Stomach (tissue), 4 donors: ENCODE data around the gene EIF3J.

Experiments
- POLR2A ChIP-seq, 4 donors: fragments of 450-650 bp; IDR thresholded peaks; one replicate each; pipeline ENCODE4 v1.6.1; 2016; ENCODE audit warnings: antibody characterized with exemption in 4 of 4, control low read depth in 2 of 4, mild to moderate bottlenecking in 1 of 4, moderate library complexity in 1 of 4
- POLR2AphosphoS5 ChIP-seq, 3 donors: sonication (generic); formaldehyde crosslinking; IDR thresholded peaks; one replicate each; pipeline ENCODE4 v1.6.1; 2016; ENCODE audit warnings: antibody characterized with exemption in 3 of 3
- TF ChIP-seq, protein P1 (sequence below), 7 experiments: fragments of 450-650 bp in 4 of 7; fragments of 200-600 bp in 3 of 7; sonication (generic) in 3 of 7; IDR thresholded peaks; one replicate each; pipeline ENCODE4 v1.5.1; 2016 to 2019; ENCODE audit warnings: antibody characterized with exemption in 7 of 7, control low read depth in 2 of 7, mild to moderate bottlenecking in 1 of 7

DNA sequence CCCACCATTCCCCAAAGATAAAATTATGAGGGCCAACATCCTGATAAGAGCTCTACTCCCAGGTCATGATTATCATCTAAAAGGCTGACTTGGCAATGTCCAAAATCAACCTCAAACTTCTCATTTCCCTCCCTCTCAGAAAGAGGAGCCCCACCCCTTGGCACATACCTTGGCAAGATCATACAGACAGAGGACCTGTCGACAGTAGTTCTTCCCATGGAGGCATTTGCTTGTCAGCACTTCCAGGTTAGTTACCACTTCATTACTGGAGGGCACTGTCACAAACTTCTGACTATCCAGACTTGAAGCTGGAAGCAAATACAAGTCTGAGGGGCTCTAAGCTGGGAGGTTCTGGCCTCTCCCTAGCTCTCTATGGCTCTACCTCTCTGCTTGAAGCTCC is 37.8 kb downstream of the EIF3J start:
- TF ChIP-seq POLR2A (IDR thresholded peaks at IDR 0.05) (no peak), POLR2AphosphoS5 (IDR thresholded peaks at IDR 0.05) (no peak)
- TF ChIP-seq, protein P1, sequence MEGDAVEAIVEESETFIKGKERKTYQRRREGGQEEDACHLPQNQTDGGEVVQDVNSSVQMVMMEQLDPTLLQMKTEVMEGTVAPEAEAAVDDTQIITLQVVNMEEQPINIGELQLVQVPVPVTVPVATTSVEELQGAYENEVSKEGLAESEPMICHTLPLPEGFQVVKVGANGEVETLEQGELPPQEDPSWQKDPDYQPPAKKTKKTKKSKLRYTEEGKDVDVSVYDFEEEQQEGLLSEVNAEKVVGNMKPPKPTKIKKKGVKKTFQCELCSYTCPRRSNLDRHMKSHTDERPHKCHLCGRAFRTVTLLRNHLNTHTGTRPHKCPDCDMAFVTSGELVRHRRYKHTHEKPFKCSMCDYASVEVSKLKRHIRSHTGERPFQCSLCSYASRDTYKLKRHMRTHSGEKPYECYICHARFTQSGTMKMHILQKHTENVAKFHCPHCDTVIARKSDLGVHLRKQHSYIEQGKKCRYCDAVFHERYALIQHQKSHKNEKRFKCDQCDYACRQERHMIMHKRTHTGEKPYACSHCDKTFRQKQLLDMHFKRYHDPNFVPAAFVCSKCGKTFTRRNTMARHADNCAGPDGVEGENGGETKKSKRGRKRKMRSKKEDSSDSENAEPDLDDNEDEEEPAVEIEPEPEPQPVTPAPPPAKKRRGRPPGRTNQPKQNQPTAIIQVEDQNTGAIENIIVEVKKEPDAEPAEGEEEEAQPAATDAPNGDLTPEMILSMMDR (IDR thresholded peaks at IDR 0.05): no peak
